ENCODE data around the gene USP5. TPM values are rescaled to one million over a fixed set of nuclear protein-coding genes. Genes with fewer than 3 reads are reported as not detected.

The USP5 gene
- total RNA-seq, 2 donors from 2014 or later = 120 to 257 TPM

DNA sequence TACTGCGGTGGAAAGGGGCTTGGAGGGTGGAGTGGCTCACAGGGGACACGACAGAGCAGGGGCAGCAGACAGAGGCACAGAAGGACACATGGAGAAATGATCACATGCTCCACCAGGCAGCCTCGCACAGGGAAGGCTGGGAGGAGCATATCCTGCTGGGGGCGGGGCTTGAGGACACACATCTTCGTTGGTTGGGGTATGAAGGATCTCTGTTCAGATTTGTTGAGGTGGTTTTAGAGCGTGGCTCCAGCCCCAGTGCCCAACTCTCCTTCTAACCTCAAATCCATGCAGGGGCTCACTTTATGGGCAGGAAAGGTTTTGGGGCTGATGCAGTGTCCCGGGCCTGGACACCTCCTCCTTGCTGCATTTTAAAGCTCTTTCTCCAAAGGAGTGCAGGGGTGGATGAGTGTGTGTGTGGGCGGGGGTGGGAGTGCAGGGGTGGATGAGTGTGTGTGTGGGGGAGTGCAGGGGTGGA is 24.5 kb upstream of the USP5 start:
- Mint-ChIP-seq H3K27me3 (ENCODE audit: insufficient read depth) (peaks cover 53% of the 10 kb centered on the region), H3K36me3 (ENCODE audit: low read depth) (peaks cover 17% of the 10 kb centered on the region), H3K9me3 (no peaks in the 10 kb centered on the region), H3K4me3 (peak overlapping the region; percentile 99), H3K27ac (peak overlapping the region; percentile 67), H3K4me1 (peaks cover 28% of the 10 kb centered on the region)
- H3K4me1 ChIP-seq (ENCODE audit: control insufficient read depth, insufficient read depth, low read length) = peaks cover 2% of the 10 kb centered on the region
- no peak overlapping the region for H3K9ac ChIP-seq (ENCODE audit: extremely low read depth, low read length, poor library complexity, severe bottlenecking)
- no peaks in the 10 kb centered on the region for H3K9me3 ChIP-seq (ENCODE audit: control insufficient read depth, low read length)
- H3K27ac ChIP-seq (ENCODE audit: low read depth, low read length) = peak overlapping the region; percentile 61
- peaks cover 16% of the 10 kb centered on the region for H3K27me3 ChIP-seq (ENCODE audit: control insufficient read depth, insufficient read depth, low read length, poor library complexity, severe bottlenecking)
- peaks cover 17% of the 10 kb centered on the region for H3K36me3 ChIP-seq (ENCODE audit: control insufficient read depth, insufficient read depth, low read length)
- WGBS, 2 experiments (ENCODE audit: insufficient coverage in 1 of 2, insufficient read length in 1 of 2) = 5 to 13% methylated on average over 3 to 7 of the region's 8 CpGs
- peak; percentile 97 for DNase-seq
- TF ChIP-seq, protein P1, sequence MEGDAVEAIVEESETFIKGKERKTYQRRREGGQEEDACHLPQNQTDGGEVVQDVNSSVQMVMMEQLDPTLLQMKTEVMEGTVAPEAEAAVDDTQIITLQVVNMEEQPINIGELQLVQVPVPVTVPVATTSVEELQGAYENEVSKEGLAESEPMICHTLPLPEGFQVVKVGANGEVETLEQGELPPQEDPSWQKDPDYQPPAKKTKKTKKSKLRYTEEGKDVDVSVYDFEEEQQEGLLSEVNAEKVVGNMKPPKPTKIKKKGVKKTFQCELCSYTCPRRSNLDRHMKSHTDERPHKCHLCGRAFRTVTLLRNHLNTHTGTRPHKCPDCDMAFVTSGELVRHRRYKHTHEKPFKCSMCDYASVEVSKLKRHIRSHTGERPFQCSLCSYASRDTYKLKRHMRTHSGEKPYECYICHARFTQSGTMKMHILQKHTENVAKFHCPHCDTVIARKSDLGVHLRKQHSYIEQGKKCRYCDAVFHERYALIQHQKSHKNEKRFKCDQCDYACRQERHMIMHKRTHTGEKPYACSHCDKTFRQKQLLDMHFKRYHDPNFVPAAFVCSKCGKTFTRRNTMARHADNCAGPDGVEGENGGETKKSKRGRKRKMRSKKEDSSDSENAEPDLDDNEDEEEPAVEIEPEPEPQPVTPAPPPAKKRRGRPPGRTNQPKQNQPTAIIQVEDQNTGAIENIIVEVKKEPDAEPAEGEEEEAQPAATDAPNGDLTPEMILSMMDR (conservative IDR thresholded peaks at IDR 0.05) = no peak
- no peak overlapping the region for H3K4me3 ChIP-seq (ENCODE audit: low read length)

DNA sequence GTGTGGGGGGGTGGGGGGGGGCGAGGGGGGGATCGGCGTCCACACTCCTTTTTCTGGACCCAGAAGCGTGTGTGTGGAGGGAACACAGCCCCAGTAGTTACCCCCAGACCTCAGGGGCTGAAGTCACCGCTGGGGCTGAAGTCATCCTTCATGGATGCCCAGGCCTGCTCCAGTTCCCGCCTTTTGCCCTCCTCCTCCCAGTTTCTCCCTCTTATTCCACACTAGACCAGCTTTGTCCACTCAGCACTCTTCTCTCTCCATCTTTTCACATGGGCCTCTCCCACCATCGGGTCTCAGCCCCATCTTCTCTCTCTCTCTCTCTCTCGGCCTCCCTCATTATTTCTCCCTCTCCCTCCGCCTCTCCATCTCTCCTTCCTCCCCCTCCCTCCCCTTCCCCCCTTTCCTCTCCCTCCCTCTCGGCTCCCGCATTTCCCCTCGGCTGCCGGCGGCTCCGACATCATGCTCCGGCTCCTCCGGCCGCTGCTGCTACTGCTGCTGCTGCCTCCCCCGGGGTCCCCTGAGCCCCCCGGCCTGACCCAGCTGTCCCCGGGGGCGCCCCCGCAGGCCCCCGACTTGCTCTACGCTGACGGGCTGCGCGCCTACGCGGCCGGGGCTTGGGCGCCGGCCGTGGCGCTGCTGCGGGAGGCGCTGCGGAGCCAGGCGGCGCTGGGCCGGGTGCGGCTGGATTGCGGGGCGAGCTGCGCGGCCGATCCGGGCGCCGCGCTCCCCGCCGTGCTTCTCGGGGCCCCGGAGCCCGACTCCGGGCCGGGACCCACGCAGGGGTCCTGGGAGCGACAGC is 23.8 kb upstream of the USP5 start, which contains the start of gene P3H3:
Gene P3H3 (plus strand): TSS at position 426 of the 799 bp plus-strand sequence. CDS start 34 bp downstream, at position 460.
- peak within 1 kb of the TSS; percentile 72 for H3K27ac ChIP-seq (ENCODE audit: low read depth, low read length)
- H3K27me3 ChIP-seq (ENCODE audit: control insufficient read depth, insufficient read depth, low read length, poor library complexity, severe bottlenecking) = peaks cover 9% of the 10 kb centered on the region
- TF ChIP-seq, protein P1 (conservative IDR thresholded peaks at IDR 0.05) = no peak
- H3K9ac ChIP-seq (ENCODE audit: extremely low read depth, low read length, poor library complexity, severe bottlenecking) = peak within 1 kb of the TSS; percentile 93
- peak within 1 kb of the TSS; percentile 99 for H3K4me3 Mint-ChIP-seq
- peak; percentile 90 for DNase-seq
- H3K4me1 Mint-ChIP-seq = peaks cover 22% of the 10 kb centered on the region
- H3K27me3 Mint-ChIP-seq (ENCODE audit: insufficient read depth) = peaks cover 46% of the 10 kb centered on the region
- H3K27ac Mint-ChIP-seq = peak within 1 kb of the TSS; percentile 97
- H3K4me3 ChIP-seq (ENCODE audit: low read length) = peak within 1 kb of the TSS; percentile 93
- H3K36me3 ChIP-seq (ENCODE audit: control insufficient read depth, insufficient read depth, low read length) = peaks cover 19% of the 10 kb centered on the region
- peaks cover 2% of the 10 kb centered on the region for H3K4me1 ChIP-seq (ENCODE audit: control insufficient read depth, insufficient read depth, low read length)
- no peaks in the 10 kb centered on the region for H3K9me3 ChIP-seq (ENCODE audit: control insufficient read depth, low read length)
- 1 to 4% methylated on average over 12 to 57 of the region's 60 CpGs for WGBS, 2 experiments (ENCODE audit: insufficient coverage in 1 of 2, insufficient read length in 1 of 2)
- peaks cover 19% of the 10 kb centered on the region for H3K36me3 Mint-ChIP-seq (ENCODE audit: low read depth)
- no peaks in the 10 kb centered on the region for H3K9me3 Mint-ChIP-seq

DNA sequence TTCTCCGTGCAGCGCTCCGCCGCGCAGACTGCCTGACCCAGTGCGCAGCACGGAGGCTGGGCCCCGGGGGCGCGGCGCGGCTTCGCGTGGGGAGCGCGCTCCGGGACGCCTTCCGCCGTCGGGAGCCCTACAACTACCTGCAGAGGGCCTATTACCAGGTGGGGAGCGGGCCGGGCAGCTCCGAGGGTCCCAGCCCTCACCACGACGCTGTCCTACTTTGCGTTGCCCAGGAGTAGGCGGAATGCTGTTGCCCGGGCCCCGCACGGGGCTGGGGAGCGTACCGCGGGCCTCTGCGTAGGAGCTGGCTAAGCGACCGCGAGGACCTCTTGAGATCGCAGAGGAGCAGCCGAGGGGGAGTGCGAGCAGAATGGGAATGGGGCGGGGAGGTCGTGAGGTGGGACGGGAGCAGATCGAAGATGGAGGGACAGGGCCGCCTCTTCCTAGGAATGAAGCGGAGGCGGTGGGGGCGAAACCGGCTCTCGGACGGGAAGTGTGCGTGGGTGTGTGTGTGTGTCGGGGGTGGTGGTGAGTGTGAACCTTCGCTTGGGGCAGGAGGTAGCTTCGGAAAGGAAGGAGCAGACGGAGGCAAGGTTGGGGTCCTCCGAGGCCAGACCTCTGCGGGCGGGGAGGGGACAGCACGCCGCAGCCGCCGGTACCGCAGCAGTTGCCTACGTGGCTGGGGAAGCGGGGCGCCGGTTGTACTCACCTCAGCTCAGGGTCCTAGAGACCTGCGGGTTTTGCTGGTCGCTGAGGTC is 23.0 kb upstream of the USP5 start:
- Histone ChIP-seq H3K36me3 (ENCODE audit: control insufficient read depth, insufficient read depth, low read length) (peaks cover 27% of the 10 kb centered on the region), H3K4me3 (ENCODE audit: low read length) (peak overlapping the region; percentile 93), H3K27me3 (ENCODE audit: control insufficient read depth, insufficient read depth, low read length, poor library complexity, severe bottlenecking) (peaks cover 6% of the 10 kb centered on the region), H3K9ac (ENCODE audit: extremely low read depth, low read length, poor library complexity, severe bottlenecking) (peak overlapping the region; percentile 93), H3K27ac (ENCODE audit: low read depth, low read length) (peak overlapping the region; percentile 57), H3K9me3 (ENCODE audit: control insufficient read depth, low read length) (no peaks in the 10 kb centered on the region), H3K4me1 (ENCODE audit: control insufficient read depth, insufficient read depth, low read length) (peaks cover 2% of the 10 kb centered on the region)
- Mint-ChIP-seq H3K4me3 (peak overlapping the region; percentile 99), H3K27me3 (ENCODE audit: insufficient read depth) (peaks cover 39% of the 10 kb centered on the region), H3K9me3 (no peaks in the 10 kb centered on the region), H3K27ac (peak overlapping the region; percentile 97), H3K4me1 (peaks cover 21% of the 10 kb centered on the region), H3K36me3 (ENCODE audit: low read depth) (peaks cover 27% of the 10 kb centered on the region)
- TF ChIP-seq, protein P1 (conservative IDR thresholded peaks at IDR 0.05) = no peak
- WGBS, 2 experiments (ENCODE audit: insufficient coverage in 1 of 2, insufficient read length in 1 of 2) = 0% methylated on average over 39 to 71 of the region's 71 CpGs
- DNase-seq = peak; percentile 93
